GM23248 (cell line): ENCODE data around the gene C2orf69.

Experiments used
- EZH2 ChIP-seq: fragments of 200-600 bp; sonication (generic); IDR thresholded peaks from 2 replicates; pipeline ENCODE4 v1.6.1; 2018; ENCODE audit warnings: antibody characterized with exemption, mild to moderate bottlenecking; ENCODE audit not compliant: insufficient read depth, poor library complexity, severe bottlenecking
- EZH2phosphoT487 ChIP-seq: fragments of 200-600 bp; sonication (generic); IDR thresholded peaks from 2 replicates; pipeline ENCODE4 v1.6.1; 2018; ENCODE audit warnings: antibody characterized with exemption, moderate library complexity, mild to moderate bottlenecking, low read depth; ENCODE audit not compliant: insufficient read depth

DNA sequence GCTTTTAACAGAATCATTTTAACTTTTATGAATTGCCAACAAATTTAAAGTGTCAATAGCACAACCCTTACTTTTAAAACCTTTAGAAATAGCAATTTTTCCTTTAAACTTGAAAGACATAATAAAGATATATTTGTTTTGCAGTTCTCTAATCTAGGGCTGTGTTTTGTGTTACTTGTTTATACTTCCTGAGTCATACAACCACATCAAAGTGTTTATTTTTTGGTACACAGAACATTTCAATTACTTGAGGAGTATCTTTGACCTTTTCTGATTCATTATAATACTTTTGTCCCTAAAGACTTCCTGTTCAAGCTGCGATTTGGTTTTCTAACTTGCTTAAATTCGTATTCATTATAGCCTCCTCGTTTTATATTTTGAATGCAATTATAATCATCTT is 22.4 kb downstream of the C2orf69 start:
- no peak for TF ChIP-seq EZH2
- no peak for TF ChIP-seq EZH2phosphoT487
